Spinal cord (tissue), 10 donors: ENCODE results near the gene EDRF1. TPM values are rescaled to one million over a fixed set of nuclear protein-coding genes. Genes with fewer than 3 reads are reported as not detected.

Experiments used
- DNase-seq, 6 donors: peaks; one replicate each; pipeline versions ENCODE4 v3.0.0 to v3.0.0-alpha.2; 2013 to 2015; ENCODE audit warnings: low spot score in 6 of 6, low read depth in 4 of 6
- H3K27ac ChIP-seq: one replicate; pipeline ENCODE4 v1.5.1; 2013; ENCODE audit warnings: low read depth, low read length, control low read depth
- H3K27me3 ChIP-seq: one replicate; pipeline ENCODE4 v1.6.1; 2013; ENCODE audit warnings: low read length; ENCODE audit not compliant: control insufficient read depth, insufficient read depth
- H3K36me3 ChIP-seq: one replicate; pipeline ENCODE4 v1.6.1; 2013; ENCODE audit warnings: low read length; ENCODE audit not compliant: control insufficient read depth, insufficient read depth
- H3K4me1 ChIP-seq: one replicate; pipeline ENCODE4 v1.6.1; 2013; ENCODE audit warnings: low read length; ENCODE audit not compliant: control insufficient read depth, insufficient read depth
- H3K4me3 ChIP-seq: one replicate; pipeline ENCODE4 v1.5.1; 2013; ENCODE audit warnings: low read depth, low read length, control low read depth
- H3K9me3 ChIP-seq: one replicate; pipeline ENCODE4 v1.6.1; 2013; ENCODE audit warnings: low read length; ENCODE audit not compliant: control insufficient read depth, insufficient read depth
- WGBS: methylation state at CpG from one replicate; pipeline ENCODE4 v1.1.5; 2013; ENCODE audit warnings: missing lambda C conversion rate; ENCODE audit not compliant: insufficient coverage; 5-methylcytosine and 5-hydroxymethylcytosine counted together
- long read RNA-seq, 4 donors: transcript quantifications; one replicate each; lab custom pipeline, GENCODE V29; 2026
- polyA plus RNA-seq, 2 donors: library from polyadenylated mRNA; unstranded; fragments of 120-200 nt; gene quantifications; one replicate each; pipeline ENCODE4 v1.2.1, GENCODE V29; 2013; ENCODE audit not compliant: insufficient read length in 2 of 2
- total RNA-seq, 2 donors: library from RNA; depleted of rRNA in 1 of 2; stranded (reverse); fragments of 120-200 nt in 1 of 2; fragments of >200 nt in 1 of 2; gene quantifications; one replicate each; pipeline versions ENCODE4 v1.2.3 to v1.2.4, GENCODE V29; 2013 to 2014
- donor health status: healthy.

The EDRF1 gene, protein sequence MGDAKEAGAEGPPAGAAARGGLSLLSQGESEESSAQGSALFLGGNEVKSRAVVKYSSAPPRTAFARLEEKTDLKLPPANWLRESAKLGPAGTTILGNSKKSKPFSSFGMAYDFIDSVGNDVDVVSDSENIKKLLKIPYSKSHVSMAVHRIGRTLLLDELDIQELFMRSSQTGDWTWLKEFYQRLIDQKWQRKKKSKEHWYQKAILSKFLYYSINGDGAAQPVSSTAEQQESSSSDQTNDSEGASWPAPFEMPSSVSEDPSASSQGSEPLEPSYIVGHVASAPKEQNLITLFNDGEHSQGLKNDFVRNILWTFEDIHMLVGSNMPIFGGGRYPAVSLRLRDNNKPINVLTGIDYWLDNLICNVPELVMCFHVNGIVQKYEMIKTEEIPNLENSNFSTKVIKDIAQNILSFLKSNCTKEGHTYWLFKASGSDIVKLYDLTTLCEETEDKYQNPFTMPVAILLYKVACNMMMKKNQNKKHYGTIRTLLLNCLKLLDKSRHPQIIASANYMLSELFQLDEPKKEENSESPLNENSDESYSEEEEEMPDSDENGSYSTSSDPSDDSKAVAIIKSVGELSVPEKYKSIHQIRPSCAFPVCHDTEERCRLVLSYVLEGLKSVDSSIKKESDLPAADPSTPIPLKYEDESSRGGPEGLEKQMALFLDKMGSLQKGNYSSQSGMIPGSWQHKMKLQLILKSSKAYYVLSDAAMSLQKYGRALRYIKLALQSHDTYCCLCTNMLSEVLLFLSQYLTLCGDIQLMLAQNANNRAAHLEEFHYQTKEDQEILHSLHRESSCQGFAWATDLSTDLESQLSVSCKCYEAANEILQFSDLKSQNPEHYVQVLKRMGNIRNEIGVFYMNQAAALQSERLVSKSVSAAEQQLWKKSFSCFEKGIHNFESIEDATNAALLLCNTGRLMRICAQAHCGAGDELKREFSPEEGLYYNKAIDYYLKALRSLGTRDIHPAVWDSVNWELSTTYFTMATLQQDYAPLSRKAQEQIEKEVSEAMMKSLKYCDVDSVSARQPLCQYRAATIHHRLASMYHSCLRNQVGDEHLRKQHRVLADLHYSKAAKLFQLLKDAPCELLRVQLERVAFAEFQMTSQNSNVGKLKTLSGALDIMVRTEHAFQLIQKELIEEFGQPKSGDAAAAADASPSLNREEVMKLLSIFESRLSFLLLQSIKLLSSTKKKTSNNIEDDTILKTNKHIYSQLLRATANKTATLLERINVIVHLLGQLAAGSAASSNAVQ
- total RNA-seq (10 to 100 TPM; 35.9 to 37.6 TPM), polyA plus RNA-seq (10 to 100 TPM; 30.6 to 32.5 TPM)
- long read RNA-seq, donor 1, full-length matches to known transcripts: 5 of 5 reads
- long read RNA-seq, donor 1, partial matches to known transcripts: 0 of 5 reads
- long read RNA-seq, donor 1, other reads (novel, unspliced or antisense): 0 of 5 reads
- long read RNA-seq, donor 2, partial matches to known transcripts: 0 of 1 reads
- long read RNA-seq, donor 2, other reads (novel, unspliced or antisense): 0 of 1 reads
- long read RNA-seq, donor 3: 0 reads
- long read RNA-seq, donor 4, partial matches to known transcripts: 6 of 7 reads
- long read RNA-seq, donor 4, other reads (novel, unspliced or antisense): 0 of 7 reads

DNA sequence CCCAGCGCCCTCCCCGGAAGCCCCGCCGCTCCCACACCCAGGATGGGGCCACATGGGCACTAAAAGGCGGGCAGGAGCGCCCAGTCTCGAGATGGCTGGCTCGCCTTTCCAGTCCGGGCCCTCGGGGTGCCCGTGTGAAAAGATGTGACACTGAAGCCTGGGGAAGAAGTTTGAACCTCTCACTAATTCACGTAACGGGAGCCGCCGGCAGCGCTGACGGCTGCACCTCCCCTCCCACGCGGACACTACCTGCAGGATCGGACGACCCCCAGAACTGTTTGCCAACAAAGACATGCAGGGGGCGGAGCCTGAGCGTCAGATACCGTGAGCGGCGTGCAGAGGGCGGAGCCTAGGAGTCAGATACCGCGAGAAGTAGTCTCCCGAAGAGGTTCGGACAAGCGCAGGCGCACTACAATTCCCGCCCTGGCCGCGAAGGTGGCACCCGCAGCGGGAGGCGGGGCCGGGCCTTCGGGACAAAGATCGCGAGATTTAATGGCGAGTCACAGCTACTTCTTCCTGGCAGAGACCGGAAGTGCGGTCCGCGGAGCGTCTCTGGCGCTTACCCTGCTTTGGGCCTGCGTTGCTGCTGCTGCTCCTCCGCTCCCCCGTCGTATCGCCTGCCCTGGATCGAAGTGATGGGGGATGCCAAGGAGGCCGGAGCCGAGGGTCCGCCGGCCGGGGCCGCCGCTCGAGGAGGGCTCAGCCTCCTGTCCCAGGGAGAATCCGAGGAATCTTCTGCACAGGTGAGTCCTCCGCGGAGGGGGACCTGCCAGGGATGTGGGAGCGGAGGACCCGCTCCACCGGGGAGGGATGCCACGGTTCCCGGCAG lies at the start of gene EDRF1:
TSS of gene EDRF1 (plus strand) at position 537 of the 829 bp plus-strand sequence. CDS start at position 636, 99 bp downstream.
- DNase-seq: peak; percentile 96 to 100 (median 98)

DNA sequence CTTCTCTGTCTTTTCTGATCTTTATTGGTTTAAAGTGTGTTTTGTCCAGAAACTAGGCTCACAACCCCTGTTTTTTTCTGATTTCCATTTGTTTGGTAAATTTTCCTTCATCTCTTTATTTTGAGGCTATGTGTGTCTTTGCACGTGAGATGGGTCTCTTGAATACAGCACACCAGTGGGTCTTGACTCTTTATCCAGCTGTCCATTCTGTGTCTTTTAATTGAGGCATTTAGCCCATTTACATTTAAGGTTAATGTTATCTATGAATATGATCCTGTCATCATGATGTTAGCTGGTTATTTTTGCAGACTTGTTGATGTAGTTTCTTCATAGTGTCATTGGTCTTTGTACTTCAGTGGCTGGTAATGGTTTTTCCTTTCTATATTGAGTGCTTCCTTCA lies 46.6 kb upstream of the EDRF1 start:
- no CpG with 5 or more reads among the region's 1 CpG for WGBS
- Histone ChIP-seq H3K4me3 (no peak overlapping the region), H3K36me3 (no peaks in the 10 kb centered on the region), H3K4me1 (no peaks in the 10 kb centered on the region), H3K27me3 (no peaks in the 10 kb centered on the region), H3K9me3 (peaks cover 10% of the 10 kb centered on the region), H3K27ac (no peak overlapping the region)
- no peak for DNase-seq

More for the DNA sequence above, at the start of gene EDRF1:
- no peaks in the 10 kb centered on the region for H3K27me3 ChIP-seq
- H3K4me1 ChIP-seq: peaks cover 17% of the 10 kb centered on the region
- peak within 1 kb of the TSS; percentile 90 for H3K27ac ChIP-seq
- no peaks in the 10 kb centered on the region for H3K9me3 ChIP-seq
- peak within 1 kb of the TSS; percentile 99 for H3K4me3 ChIP-seq
- WGBS: 0% methylated on average over 72 of the region's 72 CpGs
- no peaks in the 10 kb centered on the region for H3K36me3 ChIP-seq

DNA sequence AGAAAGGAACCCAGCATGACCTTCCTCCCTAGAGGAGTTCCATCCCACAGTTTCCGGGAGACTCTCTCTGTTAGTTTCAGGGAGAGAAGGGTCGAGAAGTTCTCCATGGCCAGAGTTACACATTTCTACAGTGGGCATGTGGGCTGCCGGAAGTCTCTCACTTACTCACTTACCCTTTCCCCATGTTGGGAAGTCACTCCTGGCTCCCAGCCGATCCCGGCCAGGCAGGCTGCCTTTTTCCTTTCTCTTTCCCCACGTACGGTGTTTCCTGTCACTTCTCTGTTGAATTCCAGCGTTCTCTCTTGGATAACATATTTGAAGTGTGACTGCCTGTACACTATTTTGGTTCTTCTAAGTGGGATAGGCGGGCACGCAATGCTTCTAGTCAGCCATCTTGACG lies 40.1 kb upstream of the EDRF1 start:
- Histone ChIP-seq H3K9me3 (peaks cover 7% of the 10 kb centered on the region), H3K4me3 (no peak overlapping the region), H3K27ac (no peak overlapping the region), H3K4me1 (no peaks in the 10 kb centered on the region), H3K36me3 (no peaks in the 10 kb centered on the region), H3K27me3 (no peaks in the 10 kb centered on the region)
- no peak for DNase-seq
- WGBS: 84% methylated on average over 8 of the region's 11 CpGs

DNA sequence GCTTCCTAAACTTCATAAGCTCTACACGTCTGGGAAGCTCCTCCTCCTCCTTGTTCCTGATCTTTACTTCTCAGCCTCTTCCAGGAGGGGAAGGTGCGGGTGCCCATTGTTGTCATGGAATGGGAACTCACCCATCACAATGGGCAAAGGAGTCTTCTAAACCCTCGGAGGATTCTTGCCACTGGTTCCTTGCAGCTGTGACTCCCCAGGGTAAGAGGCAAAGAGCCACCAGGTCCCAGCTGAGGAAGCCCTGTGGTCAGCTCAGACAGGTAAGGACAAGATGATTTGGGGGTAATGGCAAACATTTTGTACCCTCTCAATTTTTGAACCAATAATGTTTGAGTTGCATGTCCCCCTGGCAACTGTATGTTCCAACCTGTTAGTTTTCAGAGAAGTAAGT lies 36.4 kb upstream of the EDRF1 start, which contains the start of gene TEX36:
TSS of gene TEX36 (minus strand) at position 101 of the 400 bp plus-strand sequence. CDS start 174 bp downstream, outside the sequence.
- Histone ChIP-seq H3K27me3 (no peaks in the 10 kb centered on the region), H3K4me3 (no peak within 1 kb of the TSS), H3K4me1 (no peaks in the 10 kb centered on the region), H3K36me3 (no peaks in the 10 kb centered on the region), H3K27ac (no peak within 1 kb of the TSS), H3K9me3 (no peaks in the 10 kb centered on the region)
- no peak for DNase-seq
- WGBS: 65% methylated on average over 3 of the region's 3 CpGs

DNA sequence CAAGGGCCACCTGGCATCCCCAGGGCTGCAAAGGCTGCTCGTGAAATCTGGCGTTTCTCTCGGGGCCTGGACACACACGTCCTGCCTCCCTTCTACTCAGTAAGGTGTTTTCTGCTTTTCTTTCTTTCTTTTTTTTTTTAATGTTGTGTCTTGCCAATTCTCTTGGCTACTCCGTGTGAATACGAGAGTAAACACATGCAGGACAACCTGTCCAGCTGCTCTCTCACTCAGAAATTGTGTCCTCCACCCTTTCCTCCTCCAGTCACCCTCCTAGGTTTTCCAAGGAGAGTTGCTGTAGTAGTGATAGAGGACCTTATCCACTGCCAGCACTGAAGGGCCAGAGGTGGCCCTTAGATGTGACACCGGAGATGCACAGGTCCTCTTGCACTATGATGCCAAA lies 35.7 kb upstream of the EDRF1 start:
- no peaks in the 10 kb centered on the region for H3K4me1 ChIP-seq
- WGBS: 90% methylated on average over 5 of the region's 7 CpGs
- no peak overlapping the region for H3K27ac ChIP-seq
- H3K36me3 ChIP-seq: no peaks in the 10 kb centered on the region
- no peaks in the 10 kb centered on the region for H3K27me3 ChIP-seq
- H3K9me3 ChIP-seq: no peaks in the 10 kb centered on the region
- DNase-seq: no peak
- no peak overlapping the region for H3K4me3 ChIP-seq

DNA sequence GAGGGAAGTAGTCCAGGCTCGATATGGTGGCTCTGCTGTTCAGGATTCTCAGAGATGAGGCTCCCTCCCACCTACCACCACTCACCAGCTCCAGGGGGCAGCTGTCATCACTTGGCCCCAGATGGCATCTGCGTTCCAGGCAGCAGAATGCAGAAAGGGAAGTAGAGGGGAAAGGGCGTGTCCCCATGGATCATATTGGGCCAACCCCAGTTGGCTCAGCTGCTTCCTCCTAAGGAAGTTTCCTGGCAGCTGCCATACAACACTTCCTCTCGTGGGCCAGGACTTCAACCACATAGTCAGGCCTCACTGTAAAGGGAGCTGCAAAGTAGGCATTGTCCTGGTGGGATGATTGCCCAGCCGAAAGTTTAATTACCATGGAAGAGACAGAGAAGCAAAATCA lies 34.9 kb upstream of the EDRF1 start:
- WGBS: 57% methylated on average over 2 of the region's 5 CpGs

DNA sequence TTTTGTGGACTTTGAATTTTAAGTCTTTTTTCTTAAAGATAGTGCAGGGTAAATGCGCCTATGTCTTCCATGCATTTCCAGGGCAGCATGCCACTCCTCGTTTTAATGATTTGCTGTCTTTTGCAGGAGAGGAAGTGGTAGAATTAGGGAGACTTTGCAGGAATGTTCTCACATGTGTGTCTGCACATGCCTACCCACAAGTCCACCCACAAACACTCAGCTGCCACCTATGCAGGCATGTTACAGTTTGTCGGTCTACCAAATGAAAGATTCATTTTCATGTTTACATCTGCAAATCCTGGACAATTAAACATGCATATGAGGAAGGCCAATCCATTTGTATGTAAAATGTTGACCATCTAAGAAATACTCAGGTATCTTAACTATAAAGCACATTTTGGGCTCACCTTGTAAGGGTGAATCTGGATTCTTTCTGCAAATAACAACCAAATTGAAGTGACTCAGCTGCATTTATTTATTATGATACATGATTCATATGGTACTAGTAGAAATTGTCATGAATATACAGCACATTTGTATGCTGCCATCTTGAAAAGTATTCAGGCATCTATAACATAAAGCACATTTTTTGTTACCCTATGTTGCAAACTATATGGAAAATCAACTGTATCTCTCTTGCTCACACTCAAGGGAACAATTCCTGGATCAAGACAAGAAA lies 31.9 kb upstream of the EDRF1 start:
- WGBS: 100% methylated on average over 1 of the region's 3 CpGs
- Histone ChIP-seq H3K27me3 (no peaks in the 10 kb centered on the region), H3K9me3 (no peaks in the 10 kb centered on the region), H3K27ac (no peak overlapping the region), H3K4me1 (no peaks in the 10 kb centered on the region), H3K4me3 (no peak overlapping the region), H3K36me3 (no peaks in the 10 kb centered on the region)
- DNase-seq: no peak

More for the DNA sequence above, 34.9 kb upstream of the EDRF1 start:
- H3K9me3 ChIP-seq: no peaks in the 10 kb centered on the region
- no peaks in the 10 kb centered on the region for H3K4me1 ChIP-seq
- H3K27me3 ChIP-seq: no peaks in the 10 kb centered on the region
- DNase-seq: no peak
- no peaks in the 10 kb centered on the region for H3K36me3 ChIP-seq
- no peak overlapping the region for H3K4me3 ChIP-seq
- no peak overlapping the region for H3K27ac ChIP-seq

DNA sequence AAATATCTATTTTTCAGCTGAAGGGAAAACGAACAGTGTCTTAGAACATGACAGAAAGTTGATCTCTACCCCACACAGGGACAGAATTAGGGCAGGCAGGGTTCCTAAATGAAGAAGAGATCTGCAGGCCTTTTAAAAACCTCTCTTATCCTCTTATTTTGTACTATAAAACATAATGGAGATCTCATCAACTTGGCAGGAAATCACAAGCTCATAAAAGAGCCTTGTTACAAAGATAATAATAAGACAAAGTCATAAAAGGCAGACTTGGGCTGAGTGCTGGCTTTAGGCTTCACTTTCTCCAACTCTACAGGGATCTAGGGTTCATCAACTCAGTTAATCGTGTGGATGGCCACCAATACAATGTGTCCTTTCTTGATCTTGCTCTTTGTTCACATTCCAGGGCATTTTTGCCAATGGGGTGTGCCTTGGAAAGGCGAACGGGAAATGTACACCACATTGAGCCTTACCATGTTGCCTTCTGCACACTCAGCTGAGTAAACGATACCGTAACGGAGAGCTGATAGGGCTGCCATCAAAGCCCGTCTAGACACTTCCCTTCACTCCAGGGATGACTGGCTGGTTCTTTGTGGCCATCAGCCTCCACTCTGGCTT lies 29.4 kb upstream of the EDRF1 start:
- Histone ChIP-seq H3K9me3 (no peaks in the 10 kb centered on the region), H3K4me1 (no peaks in the 10 kb centered on the region), H3K36me3 (no peaks in the 10 kb centered on the region), H3K27me3 (no peaks in the 10 kb centered on the region), H3K4me3 (no peak overlapping the region), H3K27ac (peak overlapping the region; percentile 1)
- DNase-seq: peak in 1 of 6 donors; percentile 20
- 92% methylated on average over 5 of the region's 8 CpGs for WGBS
